Sigmoid colon (tissue), 7 donors: ENCODE data around the gene RNF113A. TPM values are rescaled to one million over a fixed set of nuclear protein-coding genes. Genes with fewer than 3 reads are reported as not detected.
A peak's percentile ranks its signal among the peaks of the same experiment; 100 is the strongest.

Source experiments
- DNase-seq: peaks from one replicate; pipeline ENCODE4 v3.0.0-alpha.2; 2019
- H3K27ac ChIP-seq, 4 donors: fragments of 200-600 bp; sonication (generic); one replicate each; pipeline ENCODE4 v1.5.1; 2016 to 2019; ENCODE audit warnings: mild to moderate bottlenecking in 1 of 4
- H3K27me3 ChIP-seq, 3 donors: fragments of 200-600 bp; sonication (generic); one replicate each; pipeline ENCODE4 v1.5.1; 2019; ENCODE audit warnings: mild to moderate bottlenecking in 1 of 3
- H3K36me3 ChIP-seq, 4 donors: fragments of 200-600 bp; sonication (generic); one replicate each; pipeline ENCODE4 v1.5.1; 2016 to 2019
- H3K4me1 ChIP-seq, 4 donors: fragments of 200-600 bp; sonication (generic); one replicate each; pipeline ENCODE4 v1.5.1; 2017 to 2019
- H3K4me3 ChIP-seq, 4 donors: fragments of 200-600 bp; sonication (generic); one replicate each; pipeline ENCODE4 v1.5.1; 2017 to 2019; ENCODE audit warnings: mild to moderate bottlenecking in 2 of 4, moderate library complexity in 1 of 4
- H3K9me3 ChIP-seq, 4 donors: fragments of 200-600 bp in 3 of 4; sonication (generic) in 3 of 4; one replicate each; pipeline versions ENCODE4 v1.5.1 to v1.6.1; 2013 to 2019
- EP300 ChIP-seq, 4 donors: sonication (generic); formaldehyde crosslinking; IDR thresholded peaks; one replicate each; pipeline ENCODE4 v1.6.1; 2017; ENCODE audit warnings: antibody characterized with exemption in 4 of 4
- POLR2A ChIP-seq, 2 donors: fragments of 450-650 bp; IDR thresholded peaks; one replicate each; pipeline ENCODE4 v1.6.1; 2016; ENCODE audit warnings: antibody characterized with exemption in 2 of 2, mild to moderate bottlenecking in 2 of 2, moderate library complexity in 2 of 2
- POLR2AphosphoS5 ChIP-seq, 4 donors: sonication (generic); formaldehyde crosslinking; IDR thresholded peaks; one replicate each; pipeline ENCODE4 v1.6.1; 2017; ENCODE audit warnings: antibody characterized with exemption in 4 of 4
- WGBS, 2 donors: extraction: QIAGEN DNeasy Blood & Tissue Kit; methylation state at CpG; one replicate each; pipeline ENCODE4 v1.1.7; 2013; 5-methylcytosine and 5-hydroxymethylcytosine counted together
- intact Hi-C: fragments of 100-400 bp; cut with DNase I; formaldehyde crosslinking; loops from one replicate; pipeline ENCODE4 v1.15.1; 2023
- polyA plus RNA-seq, 3 donors: library from polyadenylated mRNA; stranded (reverse); fragments of 200-250 nt; gene quantifications; one replicate each; pipeline ENCODE4 v1.2.3, GENCODE V29; 2013
- total RNA-seq, 4 donors: library from RNA; depleted of rRNA; stranded (reverse); fragments of >200 nt; gene quantifications; one replicate each; pipeline ENCODE4 v1.1.0, GENCODE V29; 2016
- TF ChIP-seq, protein P1 (sequence below), 4 experiments: fragments of 450-650 bp in 3 of 4; fragments of 200-600 bp in 1 of 4; IDR thresholded peaks; one replicate each; pipeline ENCODE4 v1.5.1; 2016 to 2019; ENCODE audit warnings: antibody characterized with exemption in 4 of 4, mild to moderate bottlenecking in 3 of 4, moderate library complexity in 2 of 4
- donor health status: healthy with polysubstance abuse.
- donor health status: Bipolar disorder and iron deficiency.
- donor health status: healthy.

RNF113A gene
- total and polyA plus RNA-seq, 7 donors, result 7.2 to 20.2 (median 12.5) TPM

DNA sequence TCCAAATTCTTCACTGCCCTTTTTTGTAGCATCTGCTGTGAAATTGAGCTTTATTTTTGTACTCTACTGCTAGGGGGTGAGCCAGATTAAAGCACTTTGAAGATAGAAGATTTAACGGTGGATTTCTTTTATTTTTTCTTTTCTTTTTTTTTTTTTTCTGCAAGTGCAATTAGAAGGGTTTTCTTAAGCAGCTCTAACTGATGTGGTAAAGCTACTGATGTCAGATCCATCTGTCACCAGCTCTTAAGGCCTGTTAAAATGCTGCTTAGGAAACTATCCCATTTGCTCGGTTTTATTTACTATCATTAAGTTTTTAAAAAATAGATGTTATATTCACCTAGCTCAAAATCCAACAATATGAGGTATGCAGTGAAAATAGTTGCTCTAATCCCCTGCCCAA is 7.2 kb upstream of the RNF113A start:
- Histone ChIP-seq H3K4me3 (no peak overlapping the region), H3K27ac (no peak overlapping the region), H3K27me3 (no peaks in the 10 kb centered on the region), H3K36me3 (peaks cover 0 to 25% (median 3%) of the 10 kb centered on the region in 4 donors), H3K4me1 (no peaks in the 10 kb centered on the region), H3K9me3 (no peaks in the 10 kb centered on the region)
- intact Hi-C loops, result loop anchor here (10.0 kb wide), 1 partner anchor 184 kb away; the partner anchor contains the start of gene SEPTIN6
- DNase-seq, result no peak
- TF ChIP-seq, protein P1, sequence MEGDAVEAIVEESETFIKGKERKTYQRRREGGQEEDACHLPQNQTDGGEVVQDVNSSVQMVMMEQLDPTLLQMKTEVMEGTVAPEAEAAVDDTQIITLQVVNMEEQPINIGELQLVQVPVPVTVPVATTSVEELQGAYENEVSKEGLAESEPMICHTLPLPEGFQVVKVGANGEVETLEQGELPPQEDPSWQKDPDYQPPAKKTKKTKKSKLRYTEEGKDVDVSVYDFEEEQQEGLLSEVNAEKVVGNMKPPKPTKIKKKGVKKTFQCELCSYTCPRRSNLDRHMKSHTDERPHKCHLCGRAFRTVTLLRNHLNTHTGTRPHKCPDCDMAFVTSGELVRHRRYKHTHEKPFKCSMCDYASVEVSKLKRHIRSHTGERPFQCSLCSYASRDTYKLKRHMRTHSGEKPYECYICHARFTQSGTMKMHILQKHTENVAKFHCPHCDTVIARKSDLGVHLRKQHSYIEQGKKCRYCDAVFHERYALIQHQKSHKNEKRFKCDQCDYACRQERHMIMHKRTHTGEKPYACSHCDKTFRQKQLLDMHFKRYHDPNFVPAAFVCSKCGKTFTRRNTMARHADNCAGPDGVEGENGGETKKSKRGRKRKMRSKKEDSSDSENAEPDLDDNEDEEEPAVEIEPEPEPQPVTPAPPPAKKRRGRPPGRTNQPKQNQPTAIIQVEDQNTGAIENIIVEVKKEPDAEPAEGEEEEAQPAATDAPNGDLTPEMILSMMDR (IDR thresholded peaks at IDR 0.05), result no peak
- TF ChIP-seq POLR2A (IDR thresholded peaks at IDR 0.05), result no peak
- no peak for TF ChIP-seq EP300 (IDR thresholded peaks at IDR 0.05)
- no peak for TF ChIP-seq POLR2AphosphoS5 (IDR thresholded peaks at IDR 0.05)
- 66 to 73% methylated on average over 2 of the region's 2 CpGs for WGBS, 2 donors

DNA sequence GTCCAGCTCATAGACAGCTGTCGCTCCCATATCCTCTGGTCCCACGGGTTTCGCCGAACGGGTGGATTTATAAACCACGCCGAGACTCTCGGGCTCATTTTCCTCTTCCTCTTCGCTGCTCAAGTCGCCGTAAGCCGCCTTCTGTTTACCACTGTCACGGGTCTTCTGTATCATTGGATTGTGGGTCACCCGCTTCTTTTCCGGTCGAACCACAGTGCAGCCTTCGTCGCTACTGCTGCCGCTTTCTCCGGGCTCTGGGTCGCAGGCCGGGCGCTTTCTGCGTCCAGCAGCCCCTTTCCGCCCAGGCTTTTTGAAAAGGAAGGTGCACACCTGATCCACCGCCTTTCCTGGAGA is 311 bp downstream of the RNF113A start:
- Histone ChIP-seq H3K36me3 (peaks cover 0 to 14% (median 3%) of the 10 kb centered on the region in 4 donors), H3K4me3 (peak overlapping the region; percentile 38 to 65 (median 61)), H3K27me3 (no peaks in the 10 kb centered on the region), H3K4me1 (peaks cover 0 to 17% (median 7%) of the 10 kb centered on the region in 4 donors), H3K27ac (peak overlapping the region; percentile 91 to 96 (median 94)), H3K9me3 (no peaks in the 10 kb centered on the region)
- 0 to 1% methylated on average over 26 of the region's 26 CpGs for WGBS, 2 donors
- DNase-seq, result no peak
- intact Hi-C loops, result loop anchor here (2.0 to 10.0 kb wide), 2 partner anchors 18 to 176 kb away; partner anchors contain the start of genes SEPTIN6 and UPF3B
- TF ChIP-seq POLR2A (IDR thresholded peaks at IDR 0.05) (no peak), EP300 (IDR thresholded peaks at IDR 0.05) (no peak), POLR2AphosphoS5 (IDR thresholded peaks at IDR 0.05) (no peak)
- TF ChIP-seq, protein P1 (IDR thresholded peaks at IDR 0.05), result no peak

DNA sequence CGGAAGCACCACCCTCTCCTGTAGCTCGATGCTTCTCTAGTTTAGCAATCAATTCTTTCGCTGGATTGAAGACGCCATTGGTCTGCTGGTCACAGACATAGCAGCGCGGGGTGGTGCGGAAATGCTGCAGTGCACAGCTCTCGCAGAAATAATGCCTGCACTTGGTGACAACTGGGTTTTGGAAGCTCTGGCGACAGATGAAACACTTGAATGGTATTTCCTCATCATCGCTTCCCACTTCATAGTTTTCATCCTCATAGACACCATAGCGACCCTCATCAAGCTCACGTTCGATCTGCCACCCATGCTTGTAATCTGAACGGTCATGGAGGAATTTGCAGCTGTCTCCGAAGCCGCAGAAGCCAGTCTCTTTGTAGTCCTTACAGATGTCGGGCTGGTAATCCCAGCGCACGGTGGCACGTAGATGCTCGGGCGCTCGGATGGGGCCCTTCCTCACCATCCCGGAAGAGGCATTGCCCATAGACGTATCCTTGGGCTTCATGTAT is 854 bp downstream of the RNF113A start:
- Histone ChIP-seq H3K4me1 (peaks cover 0 to 17% (median 7%) of the 10 kb centered on the region in 4 donors), H3K27me3 (no peaks in the 10 kb centered on the region), H3K27ac (peak overlapping the region; percentile 91 to 96 (median 94)), H3K9me3 (no peaks in the 10 kb centered on the region), H3K4me3 (peak overlapping the region; percentile 38 to 65 (median 61)), H3K36me3 (peaks cover 0 to 9% (median under 1%) of the 10 kb centered on the region in 4 donors)
- WGBS, 2 donors, result 0 to 1% methylated on average over 25 of the region's 25 CpGs
- peak; percentile 52 for DNase-seq
- TF ChIP-seq, protein P1 (IDR thresholded peaks at IDR 0.05), result no peak
- no peak for TF ChIP-seq EP300 (IDR thresholded peaks at IDR 0.05)
- TF ChIP-seq POLR2AphosphoS5 (IDR thresholded peaks at IDR 0.05), result no peak
- TF ChIP-seq POLR2A (IDR thresholded peaks at IDR 0.05), result no peak
- intact Hi-C loops, result loop anchor here (2.0 to 10.0 kb wide), 2 partner anchors 18 to 176 kb away; partner anchors contain the start of genes SEPTIN6 and UPF3B

DNA sequence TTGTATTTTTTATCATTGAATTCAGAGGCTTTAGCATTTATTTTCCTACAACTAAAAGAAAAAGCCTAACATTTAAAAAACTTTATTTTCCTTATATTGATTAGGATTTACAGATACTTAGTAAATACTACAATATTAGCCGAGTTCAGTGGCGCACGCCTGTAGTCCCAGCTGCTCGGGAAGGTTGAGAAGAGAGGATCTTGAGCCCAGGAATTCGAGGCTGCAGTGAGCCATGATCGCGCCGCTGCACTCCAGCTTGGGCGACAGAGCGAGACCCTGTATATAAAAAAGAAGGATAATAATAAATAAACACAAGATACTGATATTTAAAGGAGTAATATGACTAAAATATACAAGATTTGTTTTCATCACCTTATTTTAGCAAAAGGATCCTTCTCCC is 18.1 kb downstream of the RNF113A start:
- TF ChIP-seq POLR2AphosphoS5 (IDR thresholded peaks at IDR 0.05), result no peak
- no peak for TF ChIP-seq EP300 (IDR thresholded peaks at IDR 0.05)
- TF ChIP-seq, protein P1 (IDR thresholded peaks at IDR 0.05), result no peak
- TF ChIP-seq POLR2A (IDR thresholded peaks at IDR 0.05), result no peak
- DNase-seq, result no peak
- Histone ChIP-seq H3K27me3 (no peaks in the 10 kb centered on the region), H3K4me1 (peaks cover 0 to 7% (median 5%) of the 10 kb centered on the region in 4 donors), H3K9me3 (no peaks in the 10 kb centered on the region), H3K27ac (peak overlapping the region; percentile 86 to 92 (median 86)), H3K4me3 (peak overlapping the region; percentile 10 to 69 (median 64)), H3K36me3 (peaks cover 0 to 7% (median 0%) of the 10 kb centered on the region in 4 donors)
- intact Hi-C loops, result loop anchor here (2.0 to 10.0 kb wide), 3 partner anchors 17 to 249 kb away; partner anchors contain the start of genes NDUFA1, NKRF, RNF113A and RPL39
- 18 to 46% methylated on average over 10 of the region's 10 CpGs for WGBS, 2 donors
